H9 (cell line): ENCODE results near the gene ZDHHC3. TPM values are rescaled to one million over a fixed set of nuclear protein-coding genes. Genes with fewer than 3 reads are reported as not detected.

ENCODE experiments used
- DNase-seq: peaks from one replicate; pipeline ENCODE4 v3.0.0-alpha.2; 2017
- H2AFZ ChIP-seq: one replicate; pipeline ENCODE4 v1.6.1; 2013; ENCODE audit warnings: mild to moderate bottlenecking, low read length, control low read depth, moderate library complexity
- H2AK5ac ChIP-seq: 2 replicates; pipeline ENCODE4 v1.6.1; 2013; ENCODE audit warnings: low read length, control low read depth, mixed read lengths; ENCODE audit not compliant: insufficient read length
- H2BK120ac ChIP-seq: one replicate; pipeline ENCODE4 v1.6.1; 2013; ENCODE audit warnings: low read depth, mild to moderate bottlenecking, low read length, control low read depth, inconsistent platforms; ENCODE audit not compliant: poor library complexity, severe bottlenecking
- H2BK12ac ChIP-seq: 2 replicates; pipeline ENCODE4 v1.6.1; 2013; ENCODE audit warnings: low read length, control low read depth, mixed read lengths, low read depth; ENCODE audit not compliant: insufficient read length
- H2BK15ac ChIP-seq: 2 replicates; pipeline ENCODE4 v1.6.1; 2013; ENCODE audit warnings: low read depth, low read length, control low read depth
- H2BK20ac ChIP-seq: one replicate; pipeline ENCODE4 v1.6.1; 2013; ENCODE audit warnings: low read depth, mild to moderate bottlenecking, low read length, control low read depth, inconsistent platforms; ENCODE audit not compliant: poor library complexity, severe bottlenecking
- H2BK5ac ChIP-seq: 2 replicates; pipeline ENCODE4 v1.6.1; 2013; ENCODE audit warnings: low read length, control low read depth, mixed read lengths; ENCODE audit not compliant: insufficient read length
- H3K14ac ChIP-seq: 2 replicates; pipeline ENCODE4 v1.6.1; 2013; ENCODE audit warnings: low read length, control low read depth; ENCODE audit not compliant: insufficient read depth
- H3K18ac ChIP-seq: 2 replicates; pipeline ENCODE4 v1.6.1; 2013; ENCODE audit warnings: low read depth, mild to moderate bottlenecking, mixed read lengths, low read length, control low read depth; ENCODE audit not compliant: insufficient read length
- H3K23ac ChIP-seq: 2 replicates; pipeline ENCODE4 v1.6.1; 2013; ENCODE audit warnings: low read length, control low read depth, mixed read lengths, low read depth; ENCODE audit not compliant: insufficient read length
- H3K23me2 ChIP-seq: 2 replicates; pipeline ENCODE4 v1.6.1; 2013; ENCODE audit warnings: low read depth, mild to moderate bottlenecking, mixed read lengths, low read length, control low read depth; ENCODE audit not compliant: insufficient read length, poor library complexity, severe bottlenecking
- H3K27ac ChIP-seq: 2 replicates; pipeline ENCODE4 v1.5.1; 2013; ENCODE audit warnings: low read length, control low read depth, mixed read lengths, low read depth; ENCODE audit not compliant: insufficient read length
- H3K27me3 ChIP-seq: 2 replicates; pipeline ENCODE4 v1.6.1; 2013; ENCODE audit warnings: low read length, control low read depth, inconsistent platforms; ENCODE audit not compliant: insufficient read depth
- H3K4ac ChIP-seq: 2 replicates; pipeline ENCODE4 v1.6.1; 2013; ENCODE audit warnings: low read depth, mild to moderate bottlenecking, control low read depth, inconsistent platforms, low read length, moderate library complexity
- H3K4me1 ChIP-seq: 2 replicates; pipeline ENCODE4 v1.6.1; 2013; ENCODE audit warnings: low read length, control low read depth, inconsistent platforms; ENCODE audit not compliant: insufficient read depth
- H3K4me2 ChIP-seq: 2 replicates; pipeline ENCODE4 v1.6.1; 2013; ENCODE audit warnings: low read length, control low read depth, mixed read lengths; ENCODE audit not compliant: insufficient read length, insufficient read depth
- H3K56ac ChIP-seq: 2 replicates; pipeline ENCODE4 v1.6.1; 2013; ENCODE audit warnings: low read depth, mild to moderate bottlenecking, mixed read lengths, low read length, control low read depth; ENCODE audit not compliant: insufficient read length
- H3K79me1 ChIP-seq: 2 replicates; pipeline ENCODE4 v1.6.1; 2013; ENCODE audit warnings: low read depth, mild to moderate bottlenecking, moderate library complexity, low read length, control low read depth, inconsistent platforms; ENCODE audit not compliant: insufficient read depth, poor library complexity, severe bottlenecking
- H3K79me2 ChIP-seq: 2 replicates; pipeline ENCODE4 v1.6.1; 2013; ENCODE audit warnings: low read length, control low read depth, inconsistent platforms; ENCODE audit not compliant: insufficient read depth
- H3K9ac ChIP-seq: 2 replicates; pipeline ENCODE4 v1.6.1; 2013; ENCODE audit warnings: low read length, control low read depth, mixed read lengths; ENCODE audit not compliant: insufficient read length; ENCODE audit errors: extremely low read depth
- H3K9me3 ChIP-seq: one replicate; pipeline ENCODE4 v1.6.1; 2013; ENCODE audit warnings: low read depth, low read length, inconsistent platforms; ENCODE audit not compliant: control insufficient read depth
- H3T11ph ChIP-seq: one replicate; pipeline ENCODE4 v1.6.1; 2013; ENCODE audit warnings: mild to moderate bottlenecking, low read length, control low read depth, inconsistent platforms
- H4K20me1 ChIP-seq: one replicate; pipeline ENCODE4 v1.6.1; 2013; ENCODE audit not compliant: control insufficient read depth, insufficient read length, insufficient read depth
- H4K5ac ChIP-seq: 2 replicates; pipeline ENCODE4 v1.6.1; 2013; ENCODE audit warnings: low read depth, mild to moderate bottlenecking, mixed read lengths, low read length, control low read depth; ENCODE audit not compliant: insufficient read length
- H4K8ac ChIP-seq: replicated peaks from 2 replicates; pipeline ENCODE4 v1.6.1; 2013; ENCODE audit warnings: low read length, control low read depth, mixed read lengths, low read depth; ENCODE audit not compliant: insufficient read length
- H4K91ac ChIP-seq: 2 replicates; pipeline ENCODE4 v1.6.1; 2013; ENCODE audit warnings: low read depth, mild to moderate bottlenecking, moderate library complexity, mixed read lengths, low read length, control low read depth; ENCODE audit not compliant: insufficient read length
- H3K27ac Mint-ChIP-seq, 3 experiments: 2 replicates in 2 of 3; 3 replicates in 1 of 3; pipeline ENCODE4 v1.8.0; 2020 to 2021; ENCODE audit warnings: mixed read lengths in 3 of 3, mild to moderate bottlenecking in 1 of 3, moderate library complexity in 1 of 3
- H3K27me3 Mint-ChIP-seq: 2 replicates; pipeline ENCODE4 v1.8.0; 2021; ENCODE audit warnings: low read depth, mild to moderate bottlenecking, moderate library complexity, mixed read lengths
- H3K36me3 Mint-ChIP-seq, 3 experiments: 2 replicates in 2 of 3; 3 replicates in 1 of 3; pipeline ENCODE4 v1.8.0; 2020 to 2021; ENCODE audit warnings: low read depth in 3 of 3, mixed read lengths in 3 of 3; ENCODE audit not compliant: insufficient read depth in 1 of 3
- H3K4me1 Mint-ChIP-seq, 2 experiments: 2 replicates each; pipeline ENCODE4 v1.8.0; 2020; ENCODE audit warnings: mixed read lengths in 2 of 2
- H3K4me3 Mint-ChIP-seq, 2 experiments: 2 replicates in 1 of 2; 3 replicates in 1 of 2; pipeline ENCODE4 v1.8.0; 2020 to 2021; ENCODE audit warnings: mild to moderate bottlenecking in 2 of 2, mixed read lengths in 2 of 2, moderate library complexity in 1 of 2
- H3K9me3 Mint-ChIP-seq, 2 experiments: 2 replicates in 1 of 2; 3 replicates in 1 of 2; pipeline ENCODE4 v1.8.0; 2020; ENCODE audit warnings: mild to moderate bottlenecking in 2 of 2, mixed read lengths in 2 of 2, moderate library complexity in 1 of 2
- CTCF ChIP-seq: fragments of 200-600 bp; sonication (generic); conservative IDR thresholded peaks from 3 replicates; pipeline ENCODE4 v1.8.0; 2021; ENCODE audit warnings: antibody characterized with exemption, mild to moderate bottlenecking
- WGBS: extraction: QIAGEN DNeasy Blood & Tissue Kit; methylation state at CpG from one replicate; pipeline ENCODE4 v1.1.7; 2013; ENCODE audit warnings: missing lambda C conversion rate, low lambda C conversion rate, mixed read lengths; ENCODE audit not compliant: insufficient read length; ENCODE audit errors: extremely low coverage; 5-methylcytosine and 5-hydroxymethylcytosine counted together
- total RNA-seq: library from RNA; stranded (reverse); gene quantifications from 2 replicates; pipeline ENCODE4 v1.2.1, GENCODE V29; 2021

Gene ZDHHC3
- total RNA-seq, 1 experiment from 2014 or later = 71.3 TPM

- H3K9me3 ChIP-seq = no peaks in the 10 kb centered on the region
- H3K79me2 ChIP-seq = no peaks in the 10 kb centered on the region
- no peak overlapping the region for H3K14ac ChIP-seq
- H4K8ac ChIP-seq = no peak overlapping the region
- no peak overlapping the region for H3K9ac ChIP-seq
- DNase-seq = no peak
- H2BK20ac ChIP-seq = no peak overlapping the region
- no peak overlapping the region for H2BK12ac ChIP-seq
- H3K27me3 Mint-ChIP-seq = no peaks in the 10 kb centered on the region
- no peak overlapping the region for H2BK120ac ChIP-seq
- H3K9me3 Mint-ChIP-seq = no peaks in the 10 kb centered on the region
- H2AK5ac ChIP-seq = no peak overlapping the region
- no peaks in the 10 kb centered on the region; a peak in 1 of 7 replicates for H3K36me3 Mint-ChIP-seq
- H4K91ac ChIP-seq = no peak overlapping the region
- no peak overlapping the region for H3K56ac ChIP-seq
- no peaks in the 10 kb centered on the region for H3K79me1 ChIP-seq
- H3K4me2 ChIP-seq = no peak overlapping the region
- no peak overlapping the region for H4K5ac ChIP-seq
- peaks cover 6% of the 10 kb centered on the region; the same call in 1 of the 2 replicates for H3K4me1 ChIP-seq
- no peak overlapping the region for H3K27ac Mint-ChIP-seq
- H3K4ac ChIP-seq = no peak overlapping the region
- H4K20me1 ChIP-seq = no peaks in the 10 kb centered on the region
- no CpG with 5 or more reads among the region's 2 CpGs for WGBS
- H2AFZ ChIP-seq = no peak overlapping the region
- H2BK5ac ChIP-seq = no peak overlapping the region
- no peak overlapping the region for H3K18ac ChIP-seq
- peaks cover 2 to 17% of the 10 kb centered on the region in 2 experiments for H3K4me1 Mint-ChIP-seq
- no peak overlapping the region for H3K23ac ChIP-seq
- no peak overlapping the region for H3K4me3 Mint-ChIP-seq
- no peak overlapping the region for H2BK15ac ChIP-seq
- no peak overlapping the region for H3K27ac ChIP-seq
- TF ChIP-seq CTCF = no peak
- H3T11ph ChIP-seq = no peak overlapping the region
- no peaks in the 10 kb centered on the region; the same call in 1 of the 2 replicates for H3K27me3 ChIP-seq
- H3K23me2 ChIP-seq = no peaks in the 10 kb centered on the region
Measured at GRCh38 chr3:44893097-44893496, 82.9 kb downstream of the ZDHHC3 start.
